Nephron (organoid): ENCODE measurements around the gene RGS11.
A peak's percentile ranks its signal among the peaks of the same experiment; 100 is the strongest.

Experiments
- H3K27ac Mint-ChIP-seq, 3 experiments: 2 replicates each; pipeline ENCODE4 v1.8.0; 2020; ENCODE audit warnings: mixed read lengths in 3 of 3, mild to moderate bottlenecking in 2 of 3, moderate library complexity in 1 of 3
- H3K27me3 Mint-ChIP-seq: 2 replicates; pipeline ENCODE4 v1.8.0; 2021; ENCODE audit warnings: low read depth, mild to moderate bottlenecking, moderate library complexity, mixed read lengths
- H3K36me3 Mint-ChIP-seq: 2 replicates; pipeline ENCODE4 v1.8.0; 2020; ENCODE audit warnings: low read depth, mixed read lengths
- H3K4me1 Mint-ChIP-seq: 2 replicates; pipeline ENCODE4 v1.8.0; 2020; ENCODE audit warnings: mixed read lengths
- H3K4me3 Mint-ChIP-seq, 3 experiments: 2 replicates each; pipeline ENCODE4 v1.8.0; 2020; ENCODE audit warnings: mild to moderate bottlenecking in 3 of 3, mixed read lengths in 3 of 3, moderate library complexity in 2 of 3
- H3K9me3 Mint-ChIP-seq: 2 replicates; pipeline ENCODE4 v1.8.0; 2020; ENCODE audit warnings: mixed read lengths
- CTCF ChIP-seq, 3 experiments: fragments of 200-600 bp; sonication (generic); IDR thresholded peaks; one replicate each; pipeline ENCODE4 v1.5.0; 2021; ENCODE audit warnings: antibody characterized with exemption in 3 of 3; ENCODE audit not compliant: unreplicated experiment in 3 of 3

Gene RGS11

GRCh38 chr16:275041-275641 lies 603 bp downstream of the RGS11 start:
- H3K4me3 Mint-ChIP-seq = peak overlapping the region in 2 of 3 experiments; percentile 59 to 66
- H3K36me3 Mint-ChIP-seq = no peaks in the 10 kb centered on the region
- H3K4me1 Mint-ChIP-seq = no peaks in the 10 kb centered on the region
- no peak for TF ChIP-seq CTCF (IDR thresholded peaks at IDR 0.05; ENCODE audit: unreplicated experiment in 3 of 3)
- no peaks in the 10 kb centered on the region for H3K9me3 Mint-ChIP-seq
- peaks cover 41% of the 10 kb centered on the region for H3K27me3 Mint-ChIP-seq
- H3K27ac Mint-ChIP-seq = no peak overlapping the region

- Mint-ChIP-seq H3K27me3 (peaks cover 29% of the 10 kb centered on the region), H3K4me3 (no peak overlapping the region)
These were observed 2.0 kb downstream of the RGS11 start for GRCh38 chr16:273547-274421.

GRCh38 chr16:272633-273546 lies 2.9 kb downstream of the RGS11 start:
- TF ChIP-seq CTCF (IDR thresholded peaks at IDR 0.05; ENCODE audit: unreplicated experiment in 3 of 3) = no peak
- H3K4me1 Mint-ChIP-seq = no peaks in the 10 kb centered on the region
- peaks cover 22% of the 10 kb centered on the region for H3K27me3 Mint-ChIP-seq
- H3K27ac Mint-ChIP-seq = no peak overlapping the region
- no peak overlapping the region for H3K4me3 Mint-ChIP-seq
- no peaks in the 10 kb centered on the region for H3K36me3 Mint-ChIP-seq
- H3K9me3 Mint-ChIP-seq = no peaks in the 10 kb centered on the region

More at GRCh38 chr16:273547-274421, 2.0 kb downstream of the RGS11 start:
- no peak for TF ChIP-seq CTCF (IDR thresholded peaks at IDR 0.05; ENCODE audit: unreplicated experiment in 3 of 3)
- no peak overlapping the region for H3K27ac Mint-ChIP-seq
- no peaks in the 10 kb centered on the region for H3K36me3 Mint-ChIP-seq
- H3K9me3 Mint-ChIP-seq = no peaks in the 10 kb centered on the region
- H3K4me1 Mint-ChIP-seq = no peaks in the 10 kb centered on the region

- no peaks in the 10 kb centered on the region for H3K36me3 Mint-ChIP-seq
- H3K4me3 Mint-ChIP-seq = no peak overlapping the region
- no peak for TF ChIP-seq CTCF (IDR thresholded peaks at IDR 0.05; ENCODE audit: unreplicated experiment in 3 of 3)
- no peaks in the 10 kb centered on the region for H3K9me3 Mint-ChIP-seq
- H3K27ac Mint-ChIP-seq = no peak overlapping the region
- peaks cover 6% of the 10 kb centered on the region for H3K4me1 Mint-ChIP-seq
- H3K27me3 Mint-ChIP-seq = peaks cover 5% of the 10 kb centered on the region
These were observed 5.1 kb downstream of the RGS11 start for GRCh38 chr16:270381-271255.

GRCh38 chr16:269061-269796 lies 6.5 kb downstream of the RGS11 start:
- H3K36me3 Mint-ChIP-seq = no peaks in the 10 kb centered on the region
- no peak for TF ChIP-seq CTCF (IDR thresholded peaks at IDR 0.05; ENCODE audit: unreplicated experiment in 3 of 3)
- no peak overlapping the region for H3K27ac Mint-ChIP-seq
- peaks cover 5% of the 10 kb centered on the region for H3K27me3 Mint-ChIP-seq
- H3K9me3 Mint-ChIP-seq = no peaks in the 10 kb centered on the region
- H3K4me1 Mint-ChIP-seq = peaks cover 9% of the 10 kb centered on the region
- no peak overlapping the region for H3K4me3 Mint-ChIP-seq
